Measurements from ENCODE around the gene PDE6G.

DNA sequence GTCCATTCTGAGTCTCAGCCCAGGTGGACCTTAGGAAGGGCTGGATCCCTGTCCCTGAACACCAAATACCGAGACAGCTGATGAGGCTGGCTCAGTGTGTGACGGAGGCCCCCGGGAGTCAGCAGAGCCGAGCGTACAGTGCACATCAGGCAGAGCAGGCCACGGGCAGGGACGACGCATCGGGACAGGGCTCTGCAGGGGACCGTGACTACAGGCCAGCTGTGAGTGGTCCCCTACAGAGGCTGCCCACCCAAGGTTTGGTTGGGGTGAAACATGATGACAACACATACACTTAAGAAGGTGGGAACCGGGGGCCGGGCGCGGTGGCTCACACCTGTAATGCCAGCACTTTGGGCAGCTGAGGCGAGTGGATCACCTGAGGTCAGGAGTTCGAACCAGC lies 16.6 kb upstream of the PDE6G start:
- TF ChIP-seq, protein P1, sequence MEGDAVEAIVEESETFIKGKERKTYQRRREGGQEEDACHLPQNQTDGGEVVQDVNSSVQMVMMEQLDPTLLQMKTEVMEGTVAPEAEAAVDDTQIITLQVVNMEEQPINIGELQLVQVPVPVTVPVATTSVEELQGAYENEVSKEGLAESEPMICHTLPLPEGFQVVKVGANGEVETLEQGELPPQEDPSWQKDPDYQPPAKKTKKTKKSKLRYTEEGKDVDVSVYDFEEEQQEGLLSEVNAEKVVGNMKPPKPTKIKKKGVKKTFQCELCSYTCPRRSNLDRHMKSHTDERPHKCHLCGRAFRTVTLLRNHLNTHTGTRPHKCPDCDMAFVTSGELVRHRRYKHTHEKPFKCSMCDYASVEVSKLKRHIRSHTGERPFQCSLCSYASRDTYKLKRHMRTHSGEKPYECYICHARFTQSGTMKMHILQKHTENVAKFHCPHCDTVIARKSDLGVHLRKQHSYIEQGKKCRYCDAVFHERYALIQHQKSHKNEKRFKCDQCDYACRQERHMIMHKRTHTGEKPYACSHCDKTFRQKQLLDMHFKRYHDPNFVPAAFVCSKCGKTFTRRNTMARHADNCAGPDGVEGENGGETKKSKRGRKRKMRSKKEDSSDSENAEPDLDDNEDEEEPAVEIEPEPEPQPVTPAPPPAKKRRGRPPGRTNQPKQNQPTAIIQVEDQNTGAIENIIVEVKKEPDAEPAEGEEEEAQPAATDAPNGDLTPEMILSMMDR (IDR thresholded peaks at IDR 0.05), result no peak
- no peak for TF ChIP-seq POLR2A (IDR thresholded peaks at IDR 0.05)

All from lower leg skin (tissue), 3 donors.